ENCODE results near the gene MSN. TPM values are rescaled to one million over a fixed set of nuclear protein-coding genes. Genes with fewer than 3 reads are reported as not detected.

Gene MSN
- total RNA-seq, 1 donor from 2014 or later: 476 TPM

GRCh38 chrX:65781845-65782244 lies 114.4 kb downstream of the MSN start:
- intact Hi-C loops (cut with micrococcal nuclease): loop anchor here (5.0 kb wide), 1 partner anchor 40 kb away; no protein-coding TSS in a partner anchor
- Mint-ChIP-seq H3K36me3 (ENCODE audit: low read depth) (no peaks in the 10 kb centered on the region), H3K27ac (no peak overlapping the region), H3K27me3 (ENCODE audit: low read depth) (peaks cover 3% of the 10 kb centered on the region), H3K4me1 (ENCODE audit: low read depth) (peaks cover 30% of the 10 kb centered on the region), H3K4me3 (ENCODE audit: low read depth) (no peak overlapping the region), H3K9me3 (peaks cover 3% of the 10 kb centered on the region)
- DNase-seq (ENCODE audit: low spot score): no peak

GRCh38 chrX:65783746-65784145 lies 116.3 kb downstream of the MSN start:
- Mint-ChIP-seq H3K27ac (no peak overlapping the region), H3K36me3 (ENCODE audit: low read depth) (no peaks in the 10 kb centered on the region)
- intact Hi-C loops (cut with micrococcal nuclease): loop anchor here (5.0 kb wide), 1 partner anchor 41 kb away; no protein-coding TSS in a partner anchor

More at GRCh38 chrX:65783746-65784145, 116.3 kb downstream of the MSN start:
- Mint-ChIP-seq H3K9me3 (peaks cover 3% of the 10 kb centered on the region), H3K4me1 (ENCODE audit: low read depth) (peaks cover 22% of the 10 kb centered on the region), H3K4me3 (ENCODE audit: low read depth) (no peak overlapping the region), H3K27me3 (ENCODE audit: low read depth) (no peaks in the 10 kb centered on the region)
- DNase-seq (ENCODE audit: low spot score): no peak

Other genes starting within 250 kb of the MSN start
- gene LAS1L, start 132.9 kb upstream of the MSN start, total RNA-seq: 54.0 and 55.9 TPM in 2 replicates

Measured in activated T-helper 2 cell treated with anti-CD3 and anti-CD28 coated beads, Interferon-gamma antibody, Interleukin-2, Interleukin-4, amounts not matched to agents 10 μg/mL and 5 μg/mL and 100 μg/mL, durations not matched to agents 14 hours and 24 hours and 36 hours (primary cell).